ENCODE results near the gene B3GNT8.
"Not testable (repeated sequence)": the region's sequence is repeated elsewhere in the genome, so short reads cannot be mapped to it uniquely, and the experiment has no call there.

DNA sequence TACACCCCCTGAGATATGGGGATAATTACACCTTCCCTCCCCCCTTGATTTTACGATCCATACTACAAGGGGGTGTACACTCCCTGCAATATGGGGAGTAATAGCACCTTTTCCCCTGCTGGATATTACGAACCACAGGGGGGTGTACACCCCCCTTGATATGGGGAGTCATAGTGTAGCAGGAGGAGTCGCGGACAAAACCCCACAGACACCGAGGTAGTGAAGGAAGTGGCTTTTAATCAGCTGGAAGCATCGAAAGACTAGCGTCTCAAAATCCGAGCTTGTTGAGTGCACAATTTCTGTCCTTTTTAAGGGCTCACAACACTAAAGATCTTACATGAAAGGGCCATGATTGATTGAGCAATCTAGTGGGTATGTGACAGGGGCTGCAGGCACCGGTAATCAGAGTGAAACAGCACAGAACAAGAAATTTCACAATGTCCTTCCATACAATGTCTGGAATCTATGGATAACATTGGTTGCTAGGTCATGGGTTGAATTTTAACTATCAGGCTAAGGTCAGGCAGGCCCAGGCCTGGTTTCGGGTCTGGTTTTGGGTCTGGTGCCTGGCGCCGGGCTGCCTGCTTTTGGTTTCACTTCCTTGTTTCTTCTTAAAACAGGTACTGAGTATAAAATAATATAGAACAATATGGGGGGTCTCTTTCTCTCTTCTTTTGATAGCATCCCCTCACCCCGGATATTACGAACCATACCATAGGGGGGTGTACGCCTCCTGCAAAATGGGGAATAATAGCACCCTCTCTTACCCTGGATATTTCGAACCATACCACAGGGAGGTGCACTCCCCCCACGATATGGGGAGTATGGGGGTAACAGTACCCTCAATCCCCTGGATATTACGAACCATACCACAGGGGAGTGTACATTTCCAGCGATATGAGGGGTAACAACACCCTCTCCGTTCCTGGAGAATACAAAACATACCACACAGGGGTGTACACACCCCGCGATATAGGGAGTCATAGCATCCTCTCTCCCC, 36.4 kb upstream of the B3GNT8 start:
- TF ChIP-seq NELFE (IDR thresholded peaks at IDR 0.05; ENCODE audit: insufficient read depth, insufficient read length); POLR2AphosphoS5 (IDR thresholded peaks at IDR 0.05; ENCODE audit: control insufficient read depth, insufficient read depth, low read depth, low read length); POLR2A (conservative IDR thresholded peaks at IDR 0.05); ZBTB7A (IDR thresholded peaks at IDR 0.05; ENCODE audit: borderline replicate concordance, control insufficient read depth, low read depth, low read length); ZFP36 (IDR thresholded peaks at IDR 0.05; ENCODE audit: low read depth, low read length, partially characterized antibody): not testable (repeated sequence)
- TF ChIP-seq, protein P1, sequence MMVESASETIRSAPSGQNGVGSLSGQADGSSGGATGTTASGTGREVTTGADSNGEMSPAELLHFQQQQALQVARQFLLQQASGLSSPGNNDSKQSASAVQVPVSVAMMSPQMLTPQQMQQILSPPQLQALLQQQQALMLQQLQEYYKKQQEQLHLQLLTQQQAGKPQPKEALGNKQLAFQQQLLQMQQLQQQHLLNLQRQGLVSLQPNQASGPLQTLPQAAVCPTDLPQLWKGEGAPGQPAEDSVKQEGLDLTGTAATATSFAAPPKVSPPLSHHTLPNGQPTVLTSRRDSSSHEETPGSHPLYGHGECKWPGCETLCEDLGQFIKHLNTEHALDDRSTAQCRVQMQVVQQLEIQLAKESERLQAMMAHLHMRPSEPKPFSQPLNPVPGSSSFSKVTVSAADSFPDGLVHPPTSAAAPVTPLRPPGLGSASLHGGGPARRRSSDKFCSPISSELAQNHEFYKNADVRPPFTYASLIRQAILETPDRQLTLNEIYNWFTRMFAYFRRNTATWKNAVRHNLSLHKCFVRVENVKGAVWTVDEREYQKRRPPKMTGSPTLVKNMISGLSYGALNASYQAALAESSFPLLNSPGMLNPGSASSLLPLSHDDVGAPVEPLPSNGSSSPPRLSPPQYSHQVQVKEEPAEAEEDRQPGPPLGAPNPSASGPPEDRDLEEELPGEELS (CRISPR knock-in tag; IDR thresholded peaks at IDR 0.05; ENCODE audit: borderline replicate concordance): not testable (repeated sequence)
- TF ChIP-seq, protein P2, sequence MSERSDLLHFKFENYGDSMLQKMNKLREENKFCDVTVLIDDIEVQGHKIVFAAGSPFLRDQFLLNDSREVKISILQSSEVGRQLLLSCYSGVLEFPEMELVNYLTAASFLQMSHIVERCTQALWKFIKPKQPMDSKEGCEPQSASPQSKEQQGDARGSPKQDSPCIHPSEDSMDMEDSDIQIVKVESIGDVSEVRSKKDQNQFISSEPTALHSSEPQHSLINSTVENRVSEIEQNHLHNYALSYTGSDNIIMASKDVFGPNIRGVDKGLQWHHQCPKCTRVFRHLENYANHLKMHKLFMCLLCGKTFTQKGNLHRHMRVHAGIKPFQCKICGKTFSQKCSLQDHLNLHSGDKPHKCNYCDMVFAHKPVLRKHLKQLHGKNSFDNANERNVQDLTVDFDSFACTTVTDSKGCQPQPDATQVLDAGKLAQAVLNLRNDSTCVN (CRISPR knock-in tag; IDR thresholded peaks at IDR 0.05): not testable (repeated sequence)
- TF ChIP-seq, protein P3, sequence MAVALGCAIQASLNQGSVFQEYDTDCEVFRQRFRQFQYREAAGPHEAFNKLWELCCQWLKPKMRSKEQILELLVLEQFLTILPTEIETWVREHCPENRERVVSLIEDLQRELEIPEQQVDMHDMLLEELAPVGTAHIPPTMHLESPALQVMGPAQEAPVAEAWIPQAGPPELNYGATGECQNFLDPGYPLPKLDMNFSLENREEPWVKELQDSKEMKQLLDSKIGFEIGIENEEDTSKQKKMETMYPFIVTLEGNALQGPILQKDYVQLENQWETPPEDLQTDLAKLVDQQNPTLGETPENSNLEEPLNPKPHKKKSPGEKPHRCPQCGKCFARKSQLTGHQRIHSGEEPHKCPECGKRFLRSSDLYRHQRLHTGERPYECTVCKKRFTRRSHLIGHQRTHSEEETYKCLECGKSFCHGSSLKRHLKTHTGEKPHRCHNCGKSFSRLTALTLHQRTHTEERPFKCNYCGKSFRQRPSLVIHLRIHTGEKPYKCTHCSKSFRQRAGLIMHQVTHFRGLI (CRISPR knock-in tag; IDR thresholded peaks at IDR 0.05): not testable (repeated sequence)
- TF ChIP-seq, protein P4, sequence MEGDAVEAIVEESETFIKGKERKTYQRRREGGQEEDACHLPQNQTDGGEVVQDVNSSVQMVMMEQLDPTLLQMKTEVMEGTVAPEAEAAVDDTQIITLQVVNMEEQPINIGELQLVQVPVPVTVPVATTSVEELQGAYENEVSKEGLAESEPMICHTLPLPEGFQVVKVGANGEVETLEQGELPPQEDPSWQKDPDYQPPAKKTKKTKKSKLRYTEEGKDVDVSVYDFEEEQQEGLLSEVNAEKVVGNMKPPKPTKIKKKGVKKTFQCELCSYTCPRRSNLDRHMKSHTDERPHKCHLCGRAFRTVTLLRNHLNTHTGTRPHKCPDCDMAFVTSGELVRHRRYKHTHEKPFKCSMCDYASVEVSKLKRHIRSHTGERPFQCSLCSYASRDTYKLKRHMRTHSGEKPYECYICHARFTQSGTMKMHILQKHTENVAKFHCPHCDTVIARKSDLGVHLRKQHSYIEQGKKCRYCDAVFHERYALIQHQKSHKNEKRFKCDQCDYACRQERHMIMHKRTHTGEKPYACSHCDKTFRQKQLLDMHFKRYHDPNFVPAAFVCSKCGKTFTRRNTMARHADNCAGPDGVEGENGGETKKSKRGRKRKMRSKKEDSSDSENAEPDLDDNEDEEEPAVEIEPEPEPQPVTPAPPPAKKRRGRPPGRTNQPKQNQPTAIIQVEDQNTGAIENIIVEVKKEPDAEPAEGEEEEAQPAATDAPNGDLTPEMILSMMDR (IDR thresholded peaks at IDR 0.05 in 2 of 3, conservative IDR thresholded peaks at IDR 0.05 in 1 of 3; ENCODE audit: insufficient read depth in 2 of 3, low read depth in 1 of 3, low read length in 3 of 3): not testable (repeated sequence)
- TF ChIP-seq, protein P5, sequence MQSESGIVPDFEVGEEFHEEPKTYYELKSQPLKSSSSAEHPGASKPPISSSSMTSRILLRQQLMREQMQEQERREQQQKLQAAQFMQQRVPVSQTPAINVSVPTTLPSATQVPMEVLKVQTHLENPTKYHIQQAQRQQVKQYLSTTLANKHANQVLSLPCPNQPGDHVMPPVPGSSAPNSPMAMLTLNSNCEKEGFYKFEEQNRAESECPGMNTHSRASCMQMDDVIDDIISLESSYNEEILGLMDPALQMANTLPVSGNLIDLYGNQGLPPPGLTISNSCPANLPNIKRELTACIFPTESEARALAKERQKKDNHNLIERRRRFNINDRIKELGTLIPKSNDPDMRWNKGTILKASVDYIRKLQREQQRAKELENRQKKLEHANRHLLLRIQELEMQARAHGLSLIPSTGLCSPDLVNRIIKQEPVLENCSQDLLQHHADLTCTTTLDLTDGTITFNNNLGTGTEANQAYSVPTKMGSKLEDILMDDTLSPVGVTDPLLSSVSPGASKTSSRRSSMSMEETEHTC (IDR thresholded peaks at IDR 0.05): not testable (repeated sequence)
- TF ChIP-seq, protein P6, sequence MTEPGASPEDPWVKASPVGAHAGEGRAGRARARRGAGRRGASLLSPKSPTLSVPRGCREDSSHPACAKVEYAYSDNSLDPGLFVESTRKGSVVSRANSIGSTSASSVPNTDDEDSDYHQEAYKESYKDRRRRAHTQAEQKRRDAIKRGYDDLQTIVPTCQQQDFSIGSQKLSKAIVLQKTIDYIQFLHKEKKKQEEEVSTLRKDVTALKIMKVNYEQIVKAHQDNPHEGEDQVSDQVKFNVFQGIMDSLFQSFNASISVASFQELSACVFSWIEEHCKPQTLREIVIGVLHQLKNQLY (CRISPR knock-in tag; conservative IDR thresholded peaks at IDR 0.05): not testable (repeated sequence)

Measured in K562 (cell line).